HG03095 (cell line): Measurements from ENCODE around the gene HCAR3.
"Not testable (repeated sequence)": the region's sequence is repeated elsewhere in the genome, so short reads cannot be mapped to it uniquely, and the experiment has no call there.

Source experiments
- ATAC-seq: cut with Tn5 transposase; IDR thresholded peaks from one replicate; pipeline ENCODE4 v1.9.1; 2021; ENCODE audit warnings: moderate library complexity; ENCODE audit not compliant: unreplicated experiment

HCAR3 gene

DNA sequence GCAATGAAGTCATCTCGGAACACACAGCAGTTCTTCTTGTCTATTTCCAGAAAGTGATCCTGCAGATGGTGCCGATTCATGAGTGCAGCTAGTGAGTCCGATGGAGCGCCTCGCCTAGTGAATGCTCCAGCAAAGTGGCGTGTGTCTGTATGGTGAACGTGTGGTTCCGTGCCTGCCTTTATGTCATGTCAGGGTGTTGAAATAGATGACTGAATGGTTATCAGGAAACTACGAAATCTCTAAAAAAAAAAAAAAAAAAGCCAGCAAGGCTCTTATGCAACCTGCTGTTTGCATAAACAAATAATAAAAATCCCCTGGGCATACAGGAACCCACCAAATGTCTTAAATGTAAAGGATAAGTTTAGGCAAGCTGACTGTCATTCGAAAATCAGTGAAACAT is at the start of gene HCAR3:
Gene HCAR3, minus strand, starts transcription at position 154 of the 400 bp plus-strand sequence. Its CDS starts 74 bp downstream, at position 80.
- ATAC-seq, result not testable (repeated sequence)

DNA sequence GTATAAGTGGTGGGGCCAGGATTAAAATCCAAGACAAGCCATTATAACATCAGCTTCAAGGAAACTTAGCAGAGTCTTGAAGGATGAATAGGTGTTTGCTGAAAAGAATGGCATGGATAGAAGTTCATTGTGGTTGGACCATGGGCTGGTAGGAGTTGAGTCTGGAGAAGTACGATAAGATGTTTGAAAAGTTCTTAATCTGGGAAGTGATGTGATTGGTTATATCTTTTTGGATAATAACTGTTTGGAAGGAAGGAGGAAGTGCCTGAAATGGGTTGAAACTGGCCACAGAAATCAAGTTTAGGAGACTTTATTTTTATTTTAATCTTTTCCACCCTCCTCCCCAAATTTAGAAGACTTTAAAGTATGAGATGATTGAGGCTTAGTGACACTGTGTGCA is 41.0 kb upstream of the HCAR3 start:
- ATAC-seq, result no peak

DNA sequence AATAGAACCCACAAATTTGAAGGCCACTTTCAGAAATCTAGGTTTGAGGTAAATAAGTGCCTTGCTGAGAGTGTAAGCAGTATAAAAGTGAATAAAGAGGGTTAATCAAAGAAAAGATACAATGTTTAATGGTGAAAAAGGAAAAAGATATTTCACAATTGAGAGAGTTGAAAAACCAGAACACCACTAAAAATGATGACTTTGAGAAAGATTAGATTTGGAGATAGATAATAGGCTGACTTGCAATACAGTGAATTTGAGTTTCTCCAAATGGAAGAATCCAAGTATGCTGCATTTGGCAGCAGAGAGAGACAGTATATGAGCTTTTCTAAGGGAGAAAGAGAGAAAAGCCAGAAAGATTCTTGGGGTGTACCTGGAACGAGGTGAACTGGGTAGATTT is 38.2 kb upstream of the HCAR3 start:
- no peak for ATAC-seq

DNA sequence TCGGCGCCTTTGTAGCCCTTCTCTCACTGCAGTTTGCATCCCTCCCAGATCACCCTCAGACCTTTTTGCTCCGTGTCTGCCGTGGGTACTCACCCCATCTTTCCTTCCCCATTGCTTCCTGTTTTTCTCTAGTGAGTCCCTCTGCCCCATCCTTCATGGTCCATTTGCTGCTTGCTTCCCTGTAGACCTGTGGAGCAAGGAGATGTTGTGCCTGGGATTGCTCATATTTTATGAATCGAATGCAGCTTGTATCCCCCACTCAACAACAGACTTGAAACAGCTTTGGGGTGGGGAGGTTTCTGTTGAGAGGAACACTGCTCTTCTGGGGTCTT is 36.7 kb upstream of the HCAR3 start:
- no peak for ATAC-seq

- peak; percentile 88 for ATAC-seq
Measured at GRCh38 chr12:122752464-122753318, 36.1 kb upstream of the HCAR3 start, which contains the start of gene DENR. DENR (plus strand) TSS chr12:122752824; CDS start chr12:122753702, 878 bp downstream.

DNA sequence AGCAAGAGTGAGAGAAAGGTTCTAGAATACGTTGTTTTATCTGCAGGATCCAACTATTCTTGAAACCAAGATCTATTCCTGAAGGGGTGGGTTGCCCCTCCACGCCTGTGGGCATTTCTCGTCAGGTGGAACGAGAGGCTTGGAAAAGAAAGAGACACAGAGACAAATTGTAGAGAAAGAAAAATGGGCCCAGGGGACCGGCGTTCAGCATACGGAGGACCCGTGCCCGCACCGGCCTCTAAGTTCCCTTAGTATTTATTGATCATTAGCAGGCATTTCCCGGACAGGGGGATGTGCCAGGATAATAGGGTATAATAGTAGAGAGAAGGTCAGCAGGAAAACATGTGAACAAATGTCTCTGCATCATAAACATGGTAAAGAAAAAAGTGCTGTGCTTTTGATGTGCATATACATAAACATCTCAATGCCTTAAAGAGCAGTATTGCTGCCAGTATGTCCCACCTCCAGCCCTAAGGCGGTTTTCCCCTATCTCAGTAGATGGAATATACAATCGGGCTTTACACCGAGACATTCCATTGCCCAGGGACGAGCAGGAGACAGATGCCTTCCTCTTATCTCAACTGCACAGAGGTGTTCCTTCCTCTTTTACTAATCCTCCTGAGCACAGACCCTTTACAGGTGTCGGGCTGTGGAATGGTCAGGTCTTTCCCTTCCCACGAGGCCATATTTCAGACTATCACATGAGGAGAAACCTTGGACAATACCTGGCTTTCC is 34.3 kb upstream of the HCAR3 start:
- ATAC-seq, result not testable (repeated sequence)

- ATAC-seq, result no peak
Measured at GRCh38 chr12:122749569-122750332, 33.1 kb upstream of the HCAR3 start.

DNA sequence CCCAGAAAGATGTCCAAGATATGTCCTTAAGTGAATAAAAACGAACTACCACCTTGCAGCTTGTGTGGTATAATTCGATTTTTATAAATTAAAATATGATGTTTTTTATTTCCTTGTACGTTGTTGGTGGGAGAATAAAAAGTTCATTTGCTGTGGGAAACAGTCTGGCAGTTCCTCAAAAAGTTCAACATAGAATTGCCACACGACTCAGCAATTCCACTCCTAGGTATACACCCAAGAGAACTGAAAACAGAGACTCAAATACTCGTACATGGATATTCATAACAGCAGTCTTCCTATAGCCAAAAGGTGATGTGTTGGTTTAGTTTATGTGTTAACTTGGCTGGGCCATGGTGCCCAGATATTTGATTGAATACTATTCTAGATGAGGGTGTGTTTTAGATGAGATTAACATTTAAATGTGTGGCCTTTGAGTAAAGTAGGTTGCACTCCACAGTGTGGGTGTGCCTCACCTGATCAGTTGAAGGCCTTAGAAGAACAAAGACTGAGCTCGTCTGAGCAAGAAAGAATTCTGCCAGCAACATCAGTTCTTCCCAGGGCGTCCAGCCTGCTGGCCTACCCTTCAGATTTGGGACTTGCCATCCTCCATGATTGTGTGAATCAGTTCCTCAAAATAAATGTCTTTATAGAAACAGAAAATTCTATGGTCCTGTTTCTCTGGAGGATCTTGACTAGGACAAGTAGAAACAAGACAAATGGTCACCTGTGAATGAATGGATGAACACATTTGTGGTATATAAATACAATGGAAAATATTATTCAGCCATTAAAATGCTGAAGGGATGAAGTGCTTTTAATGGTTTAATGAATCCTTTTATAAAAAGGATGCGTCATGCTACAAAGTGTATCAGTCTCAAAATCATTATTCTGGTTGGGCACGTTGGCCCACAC is 30.9 kb upstream of the HCAR3 start:
- no peak for ATAC-seq

DNA sequence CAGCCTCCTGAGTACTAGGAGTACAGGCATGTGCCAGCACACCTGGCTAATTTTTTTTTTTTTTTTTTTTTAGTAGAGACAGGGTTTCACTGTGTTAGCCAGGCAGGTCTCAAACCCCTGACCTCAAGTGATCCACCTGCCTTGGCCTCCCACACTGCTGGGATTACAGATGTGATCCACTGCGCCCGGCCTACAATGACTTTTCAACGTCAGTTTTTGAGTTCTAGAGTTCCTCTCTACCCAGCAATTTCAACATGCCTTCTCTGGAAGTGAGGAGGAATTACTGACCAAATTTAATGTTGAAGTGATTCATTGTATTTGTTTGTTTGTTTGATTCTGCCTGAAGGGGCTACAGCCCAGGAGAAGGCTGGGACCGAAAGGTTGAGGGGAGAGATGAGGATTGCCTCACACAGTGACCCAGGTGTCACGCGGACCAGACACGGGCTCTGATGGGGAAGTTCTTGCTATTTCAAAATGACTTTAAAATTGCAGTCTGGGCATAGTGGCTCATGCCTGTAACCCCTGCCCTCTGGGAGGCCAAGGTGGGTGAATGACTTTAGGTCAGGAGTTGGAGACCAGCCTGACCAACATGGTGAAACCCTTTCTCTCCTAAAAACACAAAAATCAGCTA is 27.4 kb upstream of the HCAR3 start:
- ATAC-seq, result no peak

DNA sequence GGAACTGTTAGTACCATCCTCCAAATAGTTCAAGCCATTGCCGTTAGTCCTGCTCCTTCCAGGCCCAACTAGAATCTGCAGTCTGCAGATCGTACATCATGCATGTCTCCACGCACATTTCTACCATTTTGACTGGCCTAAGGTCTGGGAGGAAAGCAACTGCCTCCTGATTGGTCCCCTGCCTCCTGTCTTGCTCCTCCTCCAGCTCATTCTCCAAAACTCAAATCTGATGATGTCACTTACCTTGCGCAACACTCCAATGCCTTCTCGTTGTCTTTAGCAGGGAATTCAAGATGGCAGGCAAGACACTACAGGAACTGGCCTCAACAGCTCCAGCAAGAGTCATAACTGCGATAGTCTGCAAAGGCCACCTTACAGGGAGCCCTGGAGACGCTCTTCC is 23.7 kb upstream of the HCAR3 start:
- ATAC-seq, result no peak

- no peak for ATAC-seq
Measured at GRCh38 chr12:122738571-122738970, 22.0 kb upstream of the HCAR3 start.

GRCh38 chr12:122732611-122733010 is 16.0 kb upstream of the HCAR3 start:
- no peak for ATAC-seq

GRCh38 chr12:122732170-122732569 is 15.6 kb upstream of the HCAR3 start:
- ATAC-seq, result no peak

GRCh38 chr12:122730215-122731014 is 13.8 kb upstream of the HCAR3 start, which contains the start of gene HCAR1:
HCAR1 (minus strand) TSS chr12:122730844; CDS start chr12:122730339, 505 bp downstream.
- ATAC-seq, result no peak

GRCh38 chr12:122729583-122730214 is 13.1 kb upstream of the HCAR3 start:
- ATAC-seq, result no peak

GRCh38 chr12:122726080-122726558 is 9.5 kb upstream of the HCAR3 start:
- no peak for ATAC-seq

DNA sequence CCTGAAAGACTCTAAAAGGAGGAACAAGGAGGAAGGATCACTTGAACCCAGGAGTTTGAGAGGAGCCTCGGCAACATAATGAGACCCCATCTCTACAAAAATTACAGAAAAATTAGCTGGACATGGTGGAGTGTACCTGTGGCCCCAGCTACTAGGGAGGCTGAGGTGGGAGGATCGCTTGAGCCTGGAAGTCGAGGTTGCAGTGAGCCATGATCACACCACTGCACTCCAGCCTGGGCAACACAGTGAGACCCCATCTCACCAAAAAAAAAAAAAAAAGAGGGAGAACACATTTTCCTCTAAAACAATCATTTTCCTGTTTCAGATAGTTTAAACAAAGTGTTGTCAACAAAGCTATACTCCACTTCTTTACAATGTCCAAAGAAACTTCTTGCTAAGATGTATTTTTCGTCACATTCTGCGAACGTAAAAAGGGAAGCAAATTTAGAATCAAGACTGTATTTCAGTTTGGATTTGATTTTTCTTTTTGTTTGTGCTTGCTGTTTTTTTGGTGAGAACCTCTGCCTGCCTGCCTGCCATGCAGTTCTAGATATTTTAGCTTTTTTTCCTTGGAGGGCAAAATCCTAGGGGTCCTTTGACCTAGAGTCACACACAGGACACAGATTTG is 9.0 kb upstream of the HCAR3 start:
- no peak for ATAC-seq
